HepG2 (cell line): ENCODE results near the gene NFAT5. TPM values are rescaled to one million over a fixed set of nuclear protein-coding genes. Genes with fewer than 3 reads are reported as not detected.
A peak's percentile ranks its signal among the peaks of the same experiment; 100 is the strongest.

Experiments
- ATAC-seq: fragments of 200-7000 bp; cut with Tn5 transposase; 3 replicates; pipeline ENCODE4 v1.9.1; 2020; ENCODE audit warnings: mild to moderate bottlenecking, moderate library complexity
- BruUV-seq: library from RNA; stranded (reverse); fragments of 400-500 nt; replicated peaks from 2 replicates; lab custom pipeline; 2021; lab: Mats Ljungman, UMichigan
- CTCF ChIA-PET: fragments of 300-600 bp; formaldehyde crosslinking; extraction: SDS; loops from one replicate; lab custom pipeline; 2021; ENCODE audit warnings: low total read pairs, inconsistent platforms, low intra/inter-chr PET ratio; lab: Yijun Ruan, JAX
- POLR2A ChIA-PET: fragments of 350-600 bp; sonication (Branson Sonifier 250); formaldehyde crosslinking; loops from one replicate; lab custom pipeline; 2020; ENCODE audit warnings: antibody characterized with exemption, inconsistent platforms; lab: Yijun Ruan, JAX
- DNase-seq: peaks from one replicate; pipeline ENCODE4 v3.0.0-alpha.2; 2015; ENCODE audit warnings: low spot score
- FAIRE-seq: peaks from 3 replicates; lab custom pipeline; 2011; peaks lifted over from hg19 to GRCh38; lab: Jason Lieb, UNC
- H2AFZ ChIP-seq: one replicate; pipeline ENCODE4 v1.6.1; 2011; ENCODE audit warnings: low read length, inconsistent platforms
- H3K27ac ChIP-seq: fragments of 300-600 bp; 3 replicates; pipeline ENCODE4 v1.8.0; 2011; ENCODE audit warnings: mixed run types, mild to moderate bottlenecking, mixed read lengths, low read length, inconsistent platforms; ENCODE audit not compliant: insufficient read depth; ENCODE audit errors: extremely low read length
- H3K27me3 ChIP-seq, 2 experiments: fragments of 200-600 bp in 1 of 2; 2 replicates in 1 of 2; 3 replicates in 1 of 2; pipeline versions ENCODE4 v1.6.0 to v1.8.0; 2011; ENCODE audit warnings: low read length in 2 of 2, mild to moderate bottlenecking in 2 of 2, moderate library complexity in 2 of 2, inconsistent platforms in 1 of 2; ENCODE audit not compliant: insufficient read depth in 2 of 2, control insufficient read depth in 1 of 2
- H3K36me3 ChIP-seq, 2 experiments: fragments of 200-600 bp in 1 of 2; replicated peaks in 1 of 2; 2 replicates in 1 of 2; 3 replicates in 1 of 2; pipeline versions ENCODE4 v1.5.1 to v1.8.0; 2011; ENCODE audit warnings: low read length in 2 of 2, inconsistent platforms in 1 of 2; ENCODE audit not compliant: insufficient read depth in 2 of 2, control insufficient read depth in 1 of 2
- H3K4me1 ChIP-seq: 2 replicates; pipeline ENCODE4 v1.5.1; 2012; ENCODE audit warnings: low read length, inconsistent platforms; ENCODE audit not compliant: insufficient read depth
- H3K4me2 ChIP-seq: 2 replicates; pipeline ENCODE4 v1.6.0; 2011; ENCODE audit warnings: low read depth, low read length, inconsistent platforms
- H3K4me3 ChIP-seq, 3 experiments: fragments of 200-600 bp in 1 of 3; sonication (generic), shearing (Covaris generic) in 1 of 3; replicated peaks in 1 of 3; 2 replicates each; pipeline ENCODE4 v1.5.1; 2011 to 2016; ENCODE audit warnings: low read length in 3 of 3, inconsistent platforms in 2 of 3, low read depth in 2 of 3, mild to moderate bottlenecking in 2 of 3, control low read depth in 1 of 3, mixed read lengths in 1 of 3; ENCODE audit not compliant: insufficient read depth in 1 of 3
- H3K79me2 ChIP-seq: one replicate; pipeline ENCODE4 v1.6.1; 2011; ENCODE audit warnings: low read length, inconsistent platforms; ENCODE audit not compliant: insufficient read depth
- H3K9ac ChIP-seq: 2 replicates; pipeline ENCODE4 v1.6.0; 2011; ENCODE audit warnings: mild to moderate bottlenecking, low read depth, low read length, inconsistent platforms; ENCODE audit not compliant: insufficient read depth
- H3K9me3 ChIP-seq: 2 replicates; pipeline ENCODE4 v1.5.1; 2012; ENCODE audit warnings: mild to moderate bottlenecking, low read length
- H4K20me1 ChIP-seq: 2 replicates; pipeline ENCODE4 v1.6.0; 2011; ENCODE audit warnings: inconsistent platforms, mild to moderate bottlenecking, low read length, moderate library complexity; ENCODE audit not compliant: insufficient read depth
- AGO2 ChIP-seq: fragments of 200-400 bp; formaldehyde crosslinking; optimal IDR thresholded peaks from 2 replicates; pipeline ENCODE3; 2017; ENCODE audit warnings: mild to moderate bottlenecking, low read depth, low read length, moderate library complexity
- AHR ChIP-seq: IDR thresholded peaks from 2 replicates; pipeline ENCODE4 v1.6.1; 2018; ENCODE audit warnings: missing genetic modification reagents, missing compliant biosample characterization
- FOXK2 ChIP-seq: fragments of 450-650 bp; IDR thresholded peaks from 2 replicates; pipeline ENCODE4 v1.6.1; 2016
- KAT7 ChIP-seq: IDR thresholded peaks from 2 replicates; pipeline ENCODE4 v1.6.1; 2018; ENCODE audit warnings: borderline replicate concordance, missing compliant biosample characterization
- KDM3A ChIP-seq: IDR thresholded peaks from 2 replicates; pipeline ENCODE4 v1.6.1; 2018; ENCODE audit warnings: low read depth, missing compliant biosample characterization
- MEIS1 ChIP-seq: sonication (generic); formaldehyde crosslinking; IDR thresholded peaks from 2 replicates; pipeline ENCODE4 v1.9.0; 2021; ENCODE audit warnings: mild to moderate bottlenecking, missing genetic modification reagents, moderate library complexity, borderline replicate concordance
- RBM22 ChIP-seq: fragments of 200-400 bp; formaldehyde crosslinking; optimal IDR thresholded peaks from 2 replicates; pipeline ENCODE3; 2017; ENCODE audit warnings: mild to moderate bottlenecking, low read length, moderate library complexity
- TAF1 ChIP-seq: sonication (generic); formaldehyde crosslinking; IDR thresholded peaks from 2 replicates; pipeline ENCODE4 v1.4.0; 2020; ENCODE audit warnings: missing genetic modification reagents
- TBL1XR1 ChIP-seq: fragments of 150-350 bp; IDR thresholded peaks from 2 replicates; pipeline ENCODE4 v1.6.1; 2014; ENCODE audit warnings: borderline replicate concordance, low read length; ENCODE audit not compliant: partially characterized antibody
- ZNF484 ChIP-seq: sonication (generic); formaldehyde crosslinking; IDR thresholded peaks from 2 replicates; pipeline ENCODE4 v1.5.1; 2020; ENCODE audit warnings: mild to moderate bottlenecking, low read depth, missing genetic modification reagents, borderline replicate concordance
- ZNF598 ChIP-seq: sonication (generic); formaldehyde crosslinking; IDR thresholded peaks from 2 replicates; pipeline ENCODE4 v1.5.1; 2020; ENCODE audit warnings: mild to moderate bottlenecking, missing genetic modification reagents, borderline replicate concordance
- ZNF615 ChIP-seq: sonication (generic); formaldehyde crosslinking; IDR thresholded peaks from 2 replicates; pipeline ENCODE4 v1.5.0; 2020; ENCODE audit warnings: mild to moderate bottlenecking, missing genetic modification reagents, borderline replicate concordance
- ZNF7 ChIP-seq: IDR thresholded peaks from 2 replicates; pipeline ENCODE4 v1.6.1; 2016; ENCODE audit warnings: missing biosample characterization, missing genetic modification reagents
- WGBS: methylation state at CpG from one replicate; pipeline ENCODE4 v1.1.6; 2017; ENCODE audit warnings: low lambda C conversion rate; 5-methylcytosine and 5-hydroxymethylcytosine counted together
- in situ Hi-C: cut with HindIII; loops from 2 replicates; pipeline ENCODE4 v1.10.0; 2017; ENCODE audit warnings: low pct_unique_long_range_greater_than_20kb; ENCODE audit not compliant: extremely low pct_ligation_motif_present
- intact Hi-C: fragments of 100-400 bp; cut with micrococcal nuclease; formaldehyde crosslinking; loops from one replicate; pipeline ENCODE4 v1.10.0; 2022; ENCODE audit not compliant: unreplicated experiment
- polyA plus RNA-seq, 8 experiments: library from polyadenylated mRNA; depleted of rRNA in 3 of 8; stranded (reverse) in 7 of 8; unstranded in 1 of 8; fragments of >200 nt; fragmentation: Illumina TruSeq in 4 of 8; extraction: Trizol in 4 of 8; gene quantifications; 2 replicates each; pipeline versions ENCODE4 v1.2.1 to v1.2.3, GENCODE V29; 2011 to 2016; ENCODE audit warnings: low read depth in 4 of 8, missing spikeins in 1 of 8, mixed read lengths in 1 of 8; ENCODE audit not compliant: insufficient read depth in 1 of 8
- total RNA-seq, 5 experiments: library from RNA; depleted of rRNA; stranded (reverse); fragments of >200 nt; fragmentation: Illumina TruSeq; extraction: Trizol; gene quantifications; 2 replicates each; pipeline ENCODE4 v1.2.3, GENCODE V29; 2016; ENCODE audit warnings: low read depth in 1 of 5
- TF ChIP-seq, protein P1 (sequence below): IDR thresholded peaks from 2 replicates; pipeline ENCODE4 v1.6.1; 2018; ENCODE audit warnings: missing genetic modification reagents
- TF ChIP-seq, protein P2 (sequence below): IDR thresholded peaks from 2 replicates; pipeline ENCODE4 v1.6.1; 2016; ENCODE audit warnings: missing biosample characterization, missing genetic modification reagents, low read depth
- TF ChIP-seq, protein P3 (sequence below), 2 experiments: sonication (generic) in 1 of 2; formaldehyde crosslinking in 1 of 2; IDR thresholded peaks; 2 replicates each; pipeline versions ENCODE4 v1.6.1 to v1.9.0; 2014 to 2022; ENCODE audit warnings: antibody characterized with exemption in 1 of 2, borderline replicate concordance in 1 of 2, inconsistent platforms in 1 of 2, low read depth in 1 of 2, missing genetic modification reagents in 1 of 2

Gene NFAT5
- total and polyA plus RNA-seq, 2 of the 13 experiments (the other 11 are each of a cell fraction or from before 2014, with no cell fraction given) = 20.5 to 54.3 TPM

DNA sequence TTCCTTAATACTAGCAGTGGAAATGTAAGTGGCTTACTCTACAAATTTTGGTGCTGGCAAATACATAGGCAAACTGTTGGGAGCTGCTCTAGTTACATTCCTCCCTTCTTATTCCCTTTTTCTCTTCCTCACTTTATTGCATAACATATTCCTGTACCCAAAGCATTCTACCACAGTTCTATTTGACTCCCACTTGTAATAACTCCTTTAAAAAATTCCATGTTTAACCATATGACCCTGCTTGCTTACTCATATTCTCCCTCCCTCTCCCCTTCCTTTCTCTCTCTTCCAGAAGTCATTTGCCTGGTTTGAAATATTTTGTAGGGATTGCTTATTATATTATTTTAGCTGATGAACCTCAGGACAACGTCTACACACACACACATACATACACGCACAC is 137.9 kb downstream of the NFAT5 start:
- ATAC-seq (no peak), DNase-seq (no peak), FAIRE-seq (no peak)
- Histone ChIP-seq H3K4me1 (peaks cover 12% of the 10 kb centered on the region; the same call in 1 of the 2 replicates), H4K20me1 (no peaks in the 10 kb centered on the region), H3K27ac (no peak overlapping the region), H3K36me3 (peaks cover 3 to 51% of the 10 kb centered on the region in 2 experiments; a peak in 4 of 5 replicates), H2AFZ (no peak overlapping the region), H3K9me3 (no peaks in the 10 kb centered on the region), H3K9ac (no peak overlapping the region), H3K27me3 (no peaks in the 10 kb centered on the region), H3K4me2 (no peak overlapping the region), H3K4me3 (no peak overlapping the region), H3K79me2 (no peaks in the 10 kb centered on the region)
- no TSS peak for BruUV-seq
- CTCF ChIA-PET = no interaction called here
- TF ChIP-seq ZNF484 (CRISPR knock-in tag) (no peak), KAT7 (CRISPR knock-in tag) (no peak), RBM22 (peak; percentile 55), ZNF615 (no peak), TAF1 (CRISPR knock-in tag) (no peak), KDM3A (CRISPR knock-in tag) (no peak), ZNF7 (CRISPR knock-in tag) (peak; percentile 74; the same call in 1 of the 2 replicates), TBL1XR1 (no peak), AGO2 (peak; percentile 45), MEIS1 (no peak), FOXK2 (no peak), ZNF598 (CRISPR knock-in tag) (no peak), AHR (CRISPR knock-in tag) (no peak)
- TF ChIP-seq, protein P1, sequence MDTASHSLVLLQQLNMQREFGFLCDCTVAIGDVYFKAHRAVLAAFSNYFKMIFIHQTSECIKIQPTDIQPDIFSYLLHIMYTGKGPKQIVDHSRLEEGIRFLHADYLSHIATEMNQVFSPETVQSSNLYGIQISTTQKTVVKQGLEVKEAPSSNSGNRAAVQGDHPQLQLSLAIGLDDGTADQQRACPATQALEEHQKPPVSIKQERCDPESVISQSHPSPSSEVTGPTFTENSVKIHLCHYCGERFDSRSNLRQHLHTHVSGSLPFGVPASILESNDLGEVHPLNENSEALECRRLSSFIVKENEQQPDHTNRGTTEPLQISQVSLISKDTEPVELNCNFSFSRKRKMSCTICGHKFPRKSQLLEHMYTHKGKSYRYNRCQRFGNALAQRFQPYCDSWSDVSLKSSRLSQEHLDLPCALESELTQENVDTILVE (CRISPR knock-in tag) = no peak
- TF ChIP-seq, protein P2, sequence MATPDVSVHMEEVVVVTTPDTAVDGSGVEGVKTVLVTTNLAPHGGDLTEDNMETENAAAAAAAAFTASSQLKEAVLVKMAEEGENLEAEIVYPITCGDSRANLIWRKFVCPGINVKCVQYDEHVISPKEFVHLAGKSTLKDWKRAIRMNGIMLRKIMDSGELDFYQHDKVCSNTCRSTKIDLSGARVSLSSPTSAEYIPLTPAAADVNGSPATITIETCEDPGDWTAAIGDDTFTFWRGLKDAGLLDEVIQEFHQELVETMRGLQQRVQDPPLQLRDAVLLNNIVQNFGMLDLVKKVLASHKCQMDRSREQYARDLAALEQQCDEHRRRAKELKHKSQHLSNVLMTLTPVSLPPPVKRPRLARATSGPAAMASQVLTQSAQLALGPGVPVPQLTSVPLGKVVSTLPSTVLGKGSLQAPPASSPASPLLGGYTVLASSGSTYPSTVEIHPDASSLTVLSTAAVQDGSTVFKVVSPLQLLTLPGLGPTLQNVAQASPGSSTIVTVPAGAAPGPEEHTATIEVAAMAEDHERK (CRISPR knock-in tag) = no peak
- TF ChIP-seq, protein P3, sequence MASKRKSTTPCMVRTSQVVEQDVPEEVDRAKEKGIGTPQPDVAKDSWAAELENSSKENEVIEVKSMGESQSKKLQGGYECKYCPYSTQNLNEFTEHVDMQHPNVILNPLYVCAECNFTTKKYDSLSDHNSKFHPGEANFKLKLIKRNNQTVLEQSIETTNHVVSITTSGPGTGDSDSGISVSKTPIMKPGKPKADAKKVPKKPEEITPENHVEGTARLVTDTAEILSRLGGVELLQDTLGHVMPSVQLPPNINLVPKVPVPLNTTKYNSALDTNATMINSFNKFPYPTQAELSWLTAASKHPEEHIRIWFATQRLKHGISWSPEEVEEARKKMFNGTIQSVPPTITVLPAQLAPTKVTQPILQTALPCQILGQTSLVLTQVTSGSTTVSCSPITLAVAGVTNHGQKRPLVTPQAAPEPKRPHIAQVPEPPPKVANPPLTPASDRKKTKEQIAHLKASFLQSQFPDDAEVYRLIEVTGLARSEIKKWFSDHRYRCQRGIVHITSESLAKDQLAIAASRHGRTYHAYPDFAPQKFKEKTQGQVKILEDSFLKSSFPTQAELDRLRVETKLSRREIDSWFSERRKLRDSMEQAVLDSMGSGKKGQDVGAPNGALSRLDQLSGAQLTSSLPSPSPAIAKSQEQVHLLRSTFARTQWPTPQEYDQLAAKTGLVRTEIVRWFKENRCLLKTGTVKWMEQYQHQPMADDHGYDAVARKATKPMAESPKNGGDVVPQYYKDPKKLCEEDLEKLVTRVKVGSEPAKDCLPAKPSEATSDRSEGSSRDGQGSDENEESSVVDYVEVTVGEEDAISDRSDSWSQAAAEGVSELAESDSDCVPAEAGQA (IDR thresholded peaks at IDR 0.05; ENCODE audit: low read depth) = no peak
- TF ChIP-seq, protein P3 (CRISPR knock-in tag; IDR thresholded peaks at IDR 0.05; ENCODE audit: borderline replicate concordance) = no peak
- POLR2A ChIA-PET = interaction anchor here (1.8 kb wide), 1 partner anchor 51 kb away, joined by 4 read pairs; the partner anchor contains the start of gene NOB1
- WGBS = 96% methylated on average over 2 of the region's 2 CpGs
- in situ Hi-C loops (no loop called here), intact Hi-C loops (no loop called here)
